ENCODE measurements around the gene ZMIZ1.

The ZMIZ1 gene

GRCh38 chr10:79183468-79183865 lies 114.7 kb downstream of the ZMIZ1 start:
- no peak overlapping the region for H3K4me3 ChIP-seq (ENCODE audit: low read depth, low read length)

GRCh38 chr10:79184145-79184625 lies 115.4 kb downstream of the ZMIZ1 start:
- no peak overlapping the region for H3K4me3 ChIP-seq (ENCODE audit: low read depth, low read length)

DNA sequence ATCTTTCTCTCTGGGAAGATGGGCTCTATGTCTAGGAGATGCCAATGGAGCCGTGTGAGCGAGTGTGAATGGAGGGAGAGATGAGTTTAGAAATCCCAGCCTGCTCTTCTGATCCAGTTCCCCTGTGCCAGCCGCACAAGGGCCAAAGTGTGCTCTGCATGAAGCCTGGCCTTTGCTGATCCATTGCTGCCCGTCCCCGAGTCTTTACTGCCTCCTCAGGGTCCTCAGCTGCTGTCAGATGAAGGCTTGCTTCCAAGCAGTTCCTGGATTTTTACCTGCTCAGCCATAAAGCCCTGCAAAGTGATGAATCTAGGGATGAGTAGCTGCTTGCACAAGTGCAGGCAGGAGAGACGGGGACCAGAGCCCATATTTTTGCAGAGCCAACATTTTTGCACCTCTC lies 115.9 kb downstream of the ZMIZ1 start:
- no peak overlapping the region for H3K4me3 ChIP-seq (ENCODE audit: low read depth, low read length)

DNA sequence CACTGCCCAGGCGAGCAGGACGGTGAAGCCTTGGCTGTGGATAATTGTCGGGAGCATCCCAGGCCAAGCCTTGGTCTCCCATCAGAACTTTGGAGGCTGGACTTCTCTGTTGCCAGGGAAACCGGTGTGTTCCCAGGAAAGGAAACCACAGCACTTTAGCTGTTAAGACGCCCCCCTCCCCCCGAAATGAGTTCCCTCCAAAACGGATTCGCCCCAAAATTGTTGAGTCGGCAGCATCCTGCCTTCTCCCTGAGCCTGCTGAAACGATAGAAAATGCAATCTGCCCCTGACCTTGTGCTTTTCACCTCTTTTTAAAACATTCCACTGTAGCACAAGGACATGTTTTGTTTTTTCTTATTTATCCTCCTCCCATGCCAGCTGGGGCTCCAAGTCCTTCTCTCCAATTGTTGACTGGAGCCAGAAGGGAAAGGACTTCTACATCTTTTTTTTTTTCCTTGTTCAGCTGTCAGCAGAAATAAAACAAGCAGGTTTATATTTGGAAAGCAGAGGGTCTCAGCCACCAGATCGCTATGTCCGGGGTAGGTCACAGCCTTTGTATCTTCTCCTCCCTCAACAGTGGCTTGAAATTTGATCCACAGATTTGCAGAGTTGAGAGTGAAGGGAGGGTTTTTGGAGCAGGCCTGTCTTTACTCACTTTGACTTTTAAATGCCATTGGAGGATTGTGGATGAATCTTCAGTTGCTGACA lies 116.5 kb downstream of the ZMIZ1 start:
- H3K4me3 ChIP-seq (ENCODE audit: low read depth, low read length) = no peak overlapping the region

DNA sequence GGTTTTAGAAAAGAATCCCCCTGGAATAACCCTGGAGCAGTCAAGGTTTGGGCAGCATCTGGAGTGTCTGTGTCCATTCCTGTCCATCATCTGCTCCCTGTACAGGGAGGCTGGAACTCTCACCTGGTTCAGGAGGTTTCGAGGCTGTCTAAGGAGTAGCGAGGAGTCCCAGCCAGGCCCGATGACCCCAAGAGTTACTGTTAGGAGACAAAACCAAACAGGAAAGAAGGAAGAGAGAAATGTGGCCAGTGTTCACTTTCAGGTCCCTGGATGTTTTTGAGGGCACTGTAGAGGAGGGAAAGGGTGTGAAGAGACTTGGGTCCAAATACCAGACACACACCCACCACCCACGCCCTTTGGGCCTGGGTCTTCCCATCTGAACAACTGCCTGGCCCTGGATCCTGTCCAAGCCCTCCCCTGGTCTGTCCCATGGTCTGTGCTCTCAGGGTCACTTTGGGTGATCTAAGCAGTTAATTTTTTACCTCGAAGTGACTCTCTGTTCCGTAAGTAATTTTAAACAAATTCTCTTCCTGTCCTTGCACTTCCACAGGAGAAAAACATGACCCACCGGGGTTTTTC lies 117.1 kb downstream of the ZMIZ1 start:
- H3K4me3 ChIP-seq (ENCODE audit: low read depth, low read length) = no peak overlapping the region

GRCh38 chr10:79186486-79187120 lies 117.8 kb downstream of the ZMIZ1 start:
- H3K4me3 ChIP-seq (ENCODE audit: low read depth, low read length) = no peak overlapping the region

GRCh38 chr10:79187121-79187940 lies 118.6 kb downstream of the ZMIZ1 start:
- no peak overlapping the region for H3K4me3 ChIP-seq (ENCODE audit: low read depth, low read length)

GRCh38 chr10:79188154-79188965 lies 119.6 kb downstream of the ZMIZ1 start:
- H3K4me3 ChIP-seq (ENCODE audit: low read depth, low read length) = no peak overlapping the region

- H3K4me3 ChIP-seq (ENCODE audit: low read depth, low read length) = no peak overlapping the region
Measured at GRCh38 chr10:79189181-79189580, 120.4 kb downstream of the ZMIZ1 start.

DNA sequence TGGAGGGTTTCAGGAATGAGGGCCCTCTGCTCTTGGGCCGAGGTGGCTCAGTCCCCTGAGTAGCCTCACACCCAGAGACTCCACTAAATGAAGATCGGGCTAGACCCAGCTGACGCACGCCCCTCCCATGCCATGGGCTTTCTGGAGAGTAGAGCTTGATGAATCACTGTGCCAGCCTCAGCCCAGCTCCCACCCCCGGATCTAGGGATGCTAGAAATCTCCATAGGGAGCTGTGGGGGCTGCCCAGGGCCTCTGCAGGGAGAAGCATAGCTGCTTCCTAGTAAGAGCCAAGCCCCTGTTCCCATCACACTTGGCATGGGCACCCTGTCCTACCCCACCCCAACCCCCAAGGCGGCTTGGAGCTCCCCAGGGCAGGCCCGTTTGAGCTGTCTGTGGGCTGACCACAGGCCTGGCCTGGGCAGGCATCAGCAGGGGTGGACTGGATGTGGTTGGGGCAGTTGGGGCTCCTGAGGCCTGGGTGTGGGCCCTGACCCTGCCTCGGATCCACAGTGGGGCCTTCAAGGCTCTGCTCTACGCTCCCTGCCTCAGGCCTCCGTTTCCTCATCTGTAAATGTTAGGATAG lies 121.2 kb downstream of the ZMIZ1 start:
- no peak overlapping the region for H3K4me3 ChIP-seq (ENCODE audit: low read depth, low read length)

GRCh38 chr10:79190740-79191261 lies 122.0 kb downstream of the ZMIZ1 start:
- no peak overlapping the region for H3K4me3 ChIP-seq (ENCODE audit: low read depth, low read length)

DNA sequence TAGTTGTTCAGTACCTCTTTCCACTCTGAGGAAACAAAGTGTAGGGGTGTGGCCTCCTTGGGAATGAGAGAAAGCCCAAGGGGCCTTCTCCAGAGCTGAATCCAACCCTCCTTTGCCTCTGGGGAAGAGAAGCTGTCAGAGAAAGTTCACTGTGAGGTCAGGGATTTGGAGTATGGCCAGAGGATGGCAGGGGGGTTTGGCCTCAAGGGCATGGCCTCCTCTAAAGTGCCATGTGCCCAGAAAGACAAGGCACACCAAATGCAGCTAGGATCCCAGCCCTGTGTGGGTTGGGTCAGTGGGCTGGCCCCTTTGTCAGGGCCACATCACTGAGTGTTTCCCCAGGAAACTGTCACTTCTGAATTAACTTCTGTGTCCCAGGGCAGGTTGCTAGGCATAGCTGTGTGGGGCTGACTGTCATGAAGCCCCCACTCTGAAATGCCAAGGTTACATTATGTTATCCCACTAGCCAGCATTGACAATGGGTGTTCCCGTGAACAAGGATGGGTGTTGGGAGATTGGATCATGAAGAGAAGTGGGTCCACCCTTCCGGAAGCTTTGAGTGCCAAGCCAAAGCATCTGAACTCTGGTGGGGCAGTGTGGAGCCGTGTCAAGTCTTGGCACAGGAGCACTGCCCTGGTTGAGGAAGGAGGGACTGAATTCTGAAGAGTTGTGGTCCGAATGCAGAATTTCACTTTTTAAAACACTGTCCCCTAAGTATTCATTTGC lies 123.3 kb downstream of the ZMIZ1 start:
- no peak overlapping the region for H3K4me3 ChIP-seq (ENCODE audit: low read depth, low read length)

DNA sequence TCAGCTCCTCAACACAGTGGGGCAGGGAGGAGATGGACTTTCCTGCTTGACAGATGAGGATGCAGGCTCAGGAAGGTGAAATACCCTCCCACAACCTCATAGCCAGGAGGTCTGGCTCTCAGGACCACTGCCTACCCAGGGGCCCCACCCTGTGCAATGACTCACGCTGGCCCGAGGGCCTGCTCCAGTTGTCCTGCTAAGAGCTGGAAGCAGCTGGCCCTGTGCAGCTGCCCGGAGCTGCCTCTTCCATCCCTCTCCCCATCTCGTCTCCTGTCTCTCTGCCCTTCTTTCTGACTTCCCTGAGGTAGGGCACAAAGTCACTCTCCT lies 123.9 kb downstream of the ZMIZ1 start:
- H3K4me3 ChIP-seq (ENCODE audit: low read depth, low read length) = no peak overlapping the region

DNA sequence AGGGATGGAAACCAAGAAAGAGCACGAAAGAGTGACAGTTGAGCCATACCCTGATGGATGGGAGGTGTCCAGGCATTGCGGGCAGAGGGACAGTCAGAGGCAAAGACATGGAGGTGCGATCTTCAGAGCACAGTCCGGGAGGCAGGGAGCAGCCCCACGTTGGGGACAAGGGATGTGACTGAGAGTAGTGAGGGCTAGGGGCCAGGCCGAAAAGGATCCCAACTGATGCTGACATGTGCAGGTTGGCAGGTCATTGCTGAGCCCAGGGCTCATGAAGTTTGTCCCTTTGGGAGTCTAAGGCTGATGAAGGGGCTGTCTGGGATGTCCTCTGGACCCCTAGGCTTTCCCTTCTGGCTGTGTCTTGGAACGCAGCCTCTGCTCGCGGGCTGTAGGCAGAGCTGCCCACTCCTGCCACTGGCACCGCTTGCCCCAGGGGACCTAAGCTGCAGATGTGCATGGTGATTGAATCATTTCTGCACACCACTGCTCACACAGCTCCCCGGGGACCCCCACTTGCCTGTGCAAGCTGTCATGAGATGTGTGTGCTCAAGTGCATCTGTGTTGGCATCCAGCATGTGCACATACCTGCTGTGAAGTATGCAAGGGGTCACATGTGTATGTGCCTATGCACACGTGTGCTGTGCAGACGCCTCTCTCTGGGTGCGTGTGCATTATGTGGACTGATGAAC lies 125.1 kb downstream of the ZMIZ1 start:
- no peak overlapping the region for H3K4me3 ChIP-seq (ENCODE audit: low read depth, low read length)

DNA sequence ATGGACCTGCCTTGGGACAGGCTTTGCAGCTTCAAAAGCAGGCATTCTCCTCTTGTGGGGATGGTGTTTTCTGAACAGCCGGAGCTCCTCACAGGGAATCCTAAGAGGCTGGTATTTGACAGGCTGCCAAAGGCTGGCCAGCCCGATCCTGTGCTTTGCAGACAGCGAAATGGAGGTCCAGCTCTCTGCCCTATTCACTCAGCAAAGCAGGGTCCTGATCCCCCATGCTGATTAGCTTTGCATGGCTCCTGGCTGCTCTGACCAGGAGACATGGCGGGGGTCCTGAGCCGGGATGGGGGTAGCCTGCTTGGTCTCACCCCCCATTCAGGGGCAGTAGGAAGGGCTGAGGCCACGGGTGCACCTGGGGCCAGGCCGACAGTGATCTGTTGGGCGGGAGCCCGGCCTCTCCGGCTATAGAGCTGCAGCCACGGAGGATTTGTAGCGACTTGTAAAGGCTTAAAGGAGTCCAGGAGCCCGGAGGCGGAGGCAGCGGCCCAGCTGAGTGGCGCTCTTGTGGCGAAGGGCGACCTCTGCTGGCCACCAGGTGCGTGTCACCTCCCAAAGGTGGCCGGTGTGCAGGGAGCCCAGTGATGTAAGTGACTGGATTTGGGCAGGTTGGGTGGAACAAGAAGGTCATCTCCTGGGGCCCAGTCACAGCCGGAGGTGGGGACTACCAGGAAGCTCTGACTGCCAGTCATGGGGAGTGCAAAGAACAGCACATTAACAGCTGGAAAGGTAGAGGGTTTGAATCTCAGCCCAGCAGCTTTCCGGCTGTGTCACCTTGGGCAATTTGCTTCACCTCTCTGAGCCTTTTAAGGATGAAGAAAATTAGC lies 126.5 kb downstream of the ZMIZ1 start:
- H3K4me3 ChIP-seq (ENCODE audit: low read depth, low read length) = no peak overlapping the region

GRCh38 chr10:79196470-79197461 lies 128.0 kb downstream of the ZMIZ1 start:
- no peak overlapping the region for H3K4me3 ChIP-seq (ENCODE audit: low read depth, low read length)

GRCh38 chr10:79197558-79197957 lies 128.8 kb downstream of the ZMIZ1 start:
- H3K4me3 ChIP-seq (ENCODE audit: low read depth, low read length) = no peak overlapping the region
